Gastroesophageal sphincter (tissue), 4 donors: ENCODE results near the gene SPATA18. TPM values are rescaled to one million over a fixed set of nuclear protein-coding genes. Genes with fewer than 3 reads are reported as not detected.
"Not testable (repeated sequence)": the region's sequence is repeated elsewhere in the genome, so short reads cannot be mapped to it uniquely, and the experiment has no call there.

Experiments
- ATAC-seq: fragments of 150-250 bp; one replicate; pipeline ENCODE4 v1.9.1; 2016; ENCODE audit warnings: mild to moderate bottlenecking, moderate library complexity
- H3K27ac ChIP-seq, 4 donors: fragments of 200-600 bp; sonication (generic) in 3 of 4; 1 replicate in 3 of 4; 2 replicates in 1 of 4; pipeline ENCODE4 v1.5.1; 2016 to 2019
- H3K27me3 ChIP-seq: fragments of 200-600 bp; sonication (generic); one replicate; pipeline ENCODE4 v1.5.1; 2019
- H3K36me3 ChIP-seq, 2 donors: fragments of 200-600 bp; sonication (generic); one replicate each; pipeline ENCODE4 v1.5.1; 2019; ENCODE audit warnings: control low read depth in 1 of 2
- H3K4me1 ChIP-seq, 3 donors: fragments of 200-600 bp; sonication (generic); 1 replicate in 2 of 3; 2 replicates in 1 of 3; pipeline ENCODE4 v1.5.1; 2016 to 2019; ENCODE audit warnings: control low read depth in 2 of 3
- H3K4me3 ChIP-seq, 2 donors: fragments of 200-600 bp; sonication (generic); one replicate each; pipeline ENCODE4 v1.5.1; 2019; ENCODE audit warnings: mild to moderate bottlenecking in 1 of 2, moderate library complexity in 1 of 2
- H3K9me3 ChIP-seq, 3 donors: fragments of 200-600 bp; sonication (generic); one replicate each; pipeline ENCODE4 v1.5.1; 2017 to 2019; ENCODE audit warnings: control low read depth in 2 of 3
- EP300 ChIP-seq: sonication (generic); formaldehyde crosslinking; IDR thresholded peaks from one replicate; pipeline ENCODE4 v1.6.1; 2017; ENCODE audit warnings: antibody characterized with exemption, mild to moderate bottlenecking
- POLR2A ChIP-seq, 2 donors: fragments of 450-650 bp; IDR thresholded peaks; one replicate each; pipeline ENCODE4 v1.6.1; 2017; ENCODE audit warnings: antibody characterized with exemption in 2 of 2, mild to moderate bottlenecking in 2 of 2, moderate library complexity in 1 of 2
- POLR2AphosphoS5 ChIP-seq: sonication (generic); formaldehyde crosslinking; IDR thresholded peaks from one replicate; pipeline ENCODE4 v1.6.1; 2017; ENCODE audit warnings: antibody characterized with exemption
- WGBS, 2 donors: methylation state at CpG; one replicate each; pipeline ENCODE4 v1.1.5; 2018; ENCODE audit warnings: low coverage in 1 of 2; 5-methylcytosine and 5-hydroxymethylcytosine counted together
- total RNA-seq, 4 donors: library from RNA; depleted of rRNA; stranded (reverse); fragments of >200 nt; gene quantifications; one replicate each; pipeline ENCODE4 v1.1.0, GENCODE V29; 2016
- TF ChIP-seq, protein P1 (sequence below), 4 experiments: fragments of 200-600 bp in 2 of 4; fragments of 450-650 bp in 2 of 4; sonication (generic) in 1 of 4; IDR thresholded peaks; one replicate each; pipeline ENCODE4 v1.5.1; 2017 to 2019; ENCODE audit warnings: antibody characterized with exemption in 4 of 4, mild to moderate bottlenecking in 2 of 4, moderate library complexity in 2 of 4

SPATA18 gene
- total RNA-seq, 4 donors from 2014 or later = 2.6 to 20.5 (median 3.9) TPM

- no peak for ATAC-seq
- peaks cover 0 to 7% (median 0%) of the 10 kb centered on the region in 3 donors for H3K4me1 ChIP-seq
- H3K36me3 ChIP-seq = no peaks in the 10 kb centered on the region
- TF ChIP-seq POLR2A (IDR thresholded peaks at IDR 0.05) (no peak), POLR2AphosphoS5 (no peak), EP300 (no peak)
- TF ChIP-seq, protein P1, sequence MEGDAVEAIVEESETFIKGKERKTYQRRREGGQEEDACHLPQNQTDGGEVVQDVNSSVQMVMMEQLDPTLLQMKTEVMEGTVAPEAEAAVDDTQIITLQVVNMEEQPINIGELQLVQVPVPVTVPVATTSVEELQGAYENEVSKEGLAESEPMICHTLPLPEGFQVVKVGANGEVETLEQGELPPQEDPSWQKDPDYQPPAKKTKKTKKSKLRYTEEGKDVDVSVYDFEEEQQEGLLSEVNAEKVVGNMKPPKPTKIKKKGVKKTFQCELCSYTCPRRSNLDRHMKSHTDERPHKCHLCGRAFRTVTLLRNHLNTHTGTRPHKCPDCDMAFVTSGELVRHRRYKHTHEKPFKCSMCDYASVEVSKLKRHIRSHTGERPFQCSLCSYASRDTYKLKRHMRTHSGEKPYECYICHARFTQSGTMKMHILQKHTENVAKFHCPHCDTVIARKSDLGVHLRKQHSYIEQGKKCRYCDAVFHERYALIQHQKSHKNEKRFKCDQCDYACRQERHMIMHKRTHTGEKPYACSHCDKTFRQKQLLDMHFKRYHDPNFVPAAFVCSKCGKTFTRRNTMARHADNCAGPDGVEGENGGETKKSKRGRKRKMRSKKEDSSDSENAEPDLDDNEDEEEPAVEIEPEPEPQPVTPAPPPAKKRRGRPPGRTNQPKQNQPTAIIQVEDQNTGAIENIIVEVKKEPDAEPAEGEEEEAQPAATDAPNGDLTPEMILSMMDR (IDR thresholded peaks at IDR 0.05) = no peak
- peaks cover 17% of the 10 kb centered on the region for H3K27me3 ChIP-seq
- H3K27ac ChIP-seq = no peak overlapping the region
- H3K4me3 ChIP-seq = no peak overlapping the region
- H3K9me3 ChIP-seq = no peaks in the 10 kb centered on the region
- 70% methylated on average over 2 of the region's 2 CpGs for WGBS, 2 donors
These were observed 28.6 kb downstream of the SPATA18 start for GRCh38 chr4:52079659-52080058.

GRCh38 chr4:52081216-52081615, 30.1 kb downstream of the SPATA18 start:
- H3K27me3 ChIP-seq = peaks cover 9% of the 10 kb centered on the region
- no peak overlapping the region for H3K4me3 ChIP-seq
- no peaks in the 10 kb centered on the region for H3K36me3 ChIP-seq
- no peak for ATAC-seq
- H3K4me1 ChIP-seq = peaks cover 0 to 7% (median 0%) of the 10 kb centered on the region in 3 donors
- H3K9me3 ChIP-seq = no peaks in the 10 kb centered on the region
- H3K27ac ChIP-seq = no peak overlapping the region
- TF ChIP-seq EP300 (no peak), POLR2AphosphoS5 (no peak), POLR2A (IDR thresholded peaks at IDR 0.05) (no peak)
- TF ChIP-seq, protein P1 (IDR thresholded peaks at IDR 0.05) = no peak

GRCh38 chr4:52086425-52086824, 35.3 kb downstream of the SPATA18 start:
- 81 to 90% methylated on average over 1 of the region's 1 CpG for WGBS, 2 donors
- not testable (repeated sequence) for H3K9me3 ChIP-seq, H3K36me3 ChIP-seq, H3K27ac ChIP-seq, H3K4me1 ChIP-seq, ATAC-seq, H3K27me3 ChIP-seq, H3K4me3 ChIP-seq

DNA sequence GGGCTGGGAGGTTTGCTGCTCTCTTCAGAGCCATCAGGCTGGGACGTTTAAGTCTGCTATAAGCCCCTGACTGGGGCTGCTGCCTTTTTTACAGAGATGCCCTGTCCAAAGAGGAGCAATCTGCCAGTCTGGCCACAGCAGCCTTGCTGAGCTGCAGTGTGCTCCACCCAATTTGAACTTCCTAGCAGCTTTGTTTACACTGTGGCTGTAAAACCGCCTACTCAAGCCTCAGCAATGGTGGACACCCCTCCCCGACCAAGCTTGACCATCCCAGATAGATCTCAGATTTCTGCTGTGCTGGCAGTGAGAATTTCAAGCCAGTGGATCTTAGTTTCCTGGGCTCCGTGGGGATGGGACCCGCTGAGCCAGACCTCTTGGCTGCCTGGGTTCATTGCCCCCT, 40.7 kb downstream of the SPATA18 start:
- no peak overlapping the region for H3K27ac ChIP-seq
- ATAC-seq = no peak

DNA sequence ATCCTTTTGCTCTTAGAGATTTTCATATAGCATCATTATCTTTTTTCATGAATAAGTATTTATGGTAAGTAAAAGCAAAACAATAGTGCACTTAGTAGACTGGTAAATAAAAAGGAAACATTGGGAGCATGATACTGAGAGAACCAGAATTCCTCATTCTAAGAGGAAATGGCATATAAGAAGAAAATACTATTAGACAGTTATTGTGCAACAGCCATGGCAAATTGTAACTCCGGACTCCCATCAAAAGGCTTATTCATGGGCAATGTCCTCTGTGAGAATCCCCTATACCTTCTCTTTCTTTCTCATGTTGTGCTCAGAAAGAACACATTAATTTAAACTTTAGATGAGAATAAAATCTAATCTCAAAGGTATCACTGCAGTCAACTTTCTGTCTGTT, 42.4 kb downstream of the SPATA18 start:
- TF ChIP-seq, protein P1 (IDR thresholded peaks at IDR 0.05) = no peak
- TF ChIP-seq POLR2AphosphoS5 (no peak), EP300 (no peak), POLR2A (IDR thresholded peaks at IDR 0.05) (no peak)
- H3K4me1 ChIP-seq = no peaks in the 10 kb centered on the region
- no peaks in the 10 kb centered on the region for H3K36me3 ChIP-seq
- H3K27ac ChIP-seq = no peak overlapping the region
- 87 to 100% methylated on average over 1 of the region's 1 CpG for WGBS, 2 donors
- no peak for ATAC-seq
- H3K4me3 ChIP-seq = no peak overlapping the region
- H3K27me3 ChIP-seq = no peaks in the 10 kb centered on the region
- no peaks in the 10 kb centered on the region for H3K9me3 ChIP-seq

More for the DNA sequence above, 40.7 kb downstream of the SPATA18 start:
- Histone ChIP-seq H3K36me3 (no peaks in the 10 kb centered on the region), H3K4me3 (no peak overlapping the region), H3K9me3 (no peaks in the 10 kb centered on the region), H3K27me3 (no peaks in the 10 kb centered on the region), H3K4me1 (no peaks in the 10 kb centered on the region)
- TF ChIP-seq, protein P1 (IDR thresholded peaks at IDR 0.05) = no peak
- TF ChIP-seq EP300 (no peak), POLR2AphosphoS5 (no peak), POLR2A (IDR thresholded peaks at IDR 0.05) (no peak)
- no CpG with 5 or more reads among the region's 5 CpGs for WGBS, 2 donors
